Measurements from ENCODE around the gene NAA80.
A peak's percentile ranks its signal among the peaks of the same experiment; 100 is the strongest.

DNA sequence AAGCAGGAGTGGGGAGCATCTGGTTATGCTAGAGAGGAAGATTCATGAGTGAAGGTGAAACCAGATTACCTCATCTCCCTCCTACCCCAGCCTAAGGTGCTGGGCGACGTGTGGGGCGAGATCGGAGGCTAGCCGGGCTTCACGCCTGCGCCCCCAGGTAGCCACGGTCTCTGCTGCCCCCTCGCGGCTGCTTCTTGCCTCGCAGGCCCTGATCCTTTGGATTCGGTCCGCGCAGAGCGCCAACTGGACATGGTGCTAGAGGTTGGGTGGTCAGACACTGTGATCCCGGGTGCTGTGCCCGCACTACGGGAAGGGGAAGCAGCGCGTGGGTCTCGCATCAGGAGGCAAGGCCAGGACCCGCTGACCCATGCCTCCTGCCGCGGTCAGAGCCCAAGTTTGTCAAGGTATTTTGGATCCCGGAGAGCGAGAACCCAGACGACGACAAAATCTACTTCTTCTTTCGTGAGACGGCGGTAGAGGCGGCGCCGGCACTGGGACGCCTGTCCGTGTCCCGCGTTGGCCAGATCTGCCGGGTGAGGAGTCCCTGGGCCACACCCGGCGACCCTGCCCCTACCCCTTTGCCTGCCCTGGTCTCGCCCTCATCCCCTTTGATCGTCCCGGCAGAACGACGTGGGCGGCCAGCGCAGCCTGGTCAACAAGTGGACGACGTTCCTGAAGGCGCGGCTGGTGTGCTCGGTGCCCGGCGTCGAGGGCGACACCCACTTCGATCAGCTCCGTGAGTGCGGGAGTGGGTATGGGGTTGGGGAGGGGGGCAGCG is 26.1 kb downstream of the NAA80 start:
- TF ChIP-seq, protein P1, sequence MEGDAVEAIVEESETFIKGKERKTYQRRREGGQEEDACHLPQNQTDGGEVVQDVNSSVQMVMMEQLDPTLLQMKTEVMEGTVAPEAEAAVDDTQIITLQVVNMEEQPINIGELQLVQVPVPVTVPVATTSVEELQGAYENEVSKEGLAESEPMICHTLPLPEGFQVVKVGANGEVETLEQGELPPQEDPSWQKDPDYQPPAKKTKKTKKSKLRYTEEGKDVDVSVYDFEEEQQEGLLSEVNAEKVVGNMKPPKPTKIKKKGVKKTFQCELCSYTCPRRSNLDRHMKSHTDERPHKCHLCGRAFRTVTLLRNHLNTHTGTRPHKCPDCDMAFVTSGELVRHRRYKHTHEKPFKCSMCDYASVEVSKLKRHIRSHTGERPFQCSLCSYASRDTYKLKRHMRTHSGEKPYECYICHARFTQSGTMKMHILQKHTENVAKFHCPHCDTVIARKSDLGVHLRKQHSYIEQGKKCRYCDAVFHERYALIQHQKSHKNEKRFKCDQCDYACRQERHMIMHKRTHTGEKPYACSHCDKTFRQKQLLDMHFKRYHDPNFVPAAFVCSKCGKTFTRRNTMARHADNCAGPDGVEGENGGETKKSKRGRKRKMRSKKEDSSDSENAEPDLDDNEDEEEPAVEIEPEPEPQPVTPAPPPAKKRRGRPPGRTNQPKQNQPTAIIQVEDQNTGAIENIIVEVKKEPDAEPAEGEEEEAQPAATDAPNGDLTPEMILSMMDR (conservative IDR thresholded peaks at IDR 0.05; ENCODE audit: low read length), result peak; percentile 87
- TF ChIP-seq EZH2phosphoT487 (IDR thresholded peaks at IDR 0.05; ENCODE audit: borderline replicate concordance), result no peak

Data from Loucy (cell line).